HG02642 (cell line): ENCODE results near the gene FRG1.
"Not testable (repeated sequence)": the region's sequence is repeated elsewhere in the genome, so short reads cannot be mapped to it uniquely, and the experiment has no call there.

Experiments
- ATAC-seq: cut with Tn5 transposase; IDR thresholded peaks from one replicate; pipeline ENCODE4 v1.9.1; 2021; ENCODE audit warnings: mild to moderate bottlenecking; ENCODE audit not compliant: unreplicated experiment, poor library complexity

FRG1 gene

DNA sequence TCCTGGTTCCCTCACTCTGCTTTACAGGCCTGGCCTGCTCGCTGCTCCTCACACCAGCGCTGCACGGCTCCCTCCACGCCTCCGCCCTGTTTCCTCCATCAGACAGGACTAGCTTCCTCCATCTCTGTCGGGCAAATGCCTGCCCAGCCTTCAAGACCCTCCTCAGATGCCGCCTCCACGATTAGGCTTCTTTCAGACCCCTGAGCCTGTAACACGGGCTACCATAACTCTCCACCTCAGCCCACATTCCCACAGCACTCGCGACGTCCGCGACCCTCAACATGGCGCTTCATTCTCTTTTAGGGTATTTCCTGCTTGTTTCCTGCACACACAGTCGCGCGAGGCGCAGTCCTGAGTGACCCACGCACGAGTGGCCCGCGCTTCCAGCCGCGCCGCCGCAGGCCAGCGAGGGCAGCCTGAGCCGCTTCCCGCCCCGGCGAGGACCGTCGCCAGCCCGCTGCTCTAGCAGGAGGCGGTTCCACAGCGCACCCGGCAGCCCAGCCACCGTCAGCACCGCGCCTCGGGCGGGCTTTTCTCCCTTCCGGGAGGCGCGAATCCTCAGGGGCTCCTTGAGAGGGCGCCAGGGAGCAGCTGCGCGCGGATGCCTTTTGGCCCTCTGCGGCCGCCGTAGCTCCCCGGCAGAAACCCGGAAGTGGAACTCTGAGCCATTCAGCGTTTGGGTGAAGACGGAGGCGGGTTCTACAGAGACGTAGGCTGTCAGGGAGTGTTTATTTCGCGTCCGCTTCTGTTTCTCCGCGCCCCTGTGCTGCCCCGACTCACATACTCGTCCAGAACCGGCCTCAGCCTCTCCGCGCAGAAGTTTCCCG is at the start of gene FRG1:
Gene FRG1 (plus strand): TSS at position 695 of the 827 bp plus-strand sequence. CDS start 138 bp downstream, outside the sequence.
- peak; percentile 100 for ATAC-seq

DNA sequence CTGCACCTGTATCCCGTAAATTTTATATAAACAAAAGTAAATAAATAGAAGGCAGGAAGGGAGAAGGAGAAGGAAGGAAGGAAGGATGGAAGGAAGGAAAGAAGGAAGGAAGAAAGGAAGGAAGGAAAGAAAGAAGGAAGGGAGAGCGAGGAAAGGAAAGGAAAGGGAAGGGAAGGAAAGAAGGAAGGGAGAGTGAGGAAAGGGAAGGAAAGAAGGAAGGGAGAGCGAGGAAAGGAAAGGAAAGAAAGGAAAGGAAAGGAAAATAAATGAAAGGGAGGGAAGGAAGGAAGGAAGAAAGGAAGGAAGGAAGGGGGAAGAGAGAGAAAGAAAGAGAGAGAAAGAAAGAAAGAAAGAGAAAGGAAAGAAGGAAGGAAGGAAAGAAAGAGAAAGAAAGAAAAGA is 43.0 kb upstream of the FRG1 start:
- no peak for ATAC-seq

DNA sequence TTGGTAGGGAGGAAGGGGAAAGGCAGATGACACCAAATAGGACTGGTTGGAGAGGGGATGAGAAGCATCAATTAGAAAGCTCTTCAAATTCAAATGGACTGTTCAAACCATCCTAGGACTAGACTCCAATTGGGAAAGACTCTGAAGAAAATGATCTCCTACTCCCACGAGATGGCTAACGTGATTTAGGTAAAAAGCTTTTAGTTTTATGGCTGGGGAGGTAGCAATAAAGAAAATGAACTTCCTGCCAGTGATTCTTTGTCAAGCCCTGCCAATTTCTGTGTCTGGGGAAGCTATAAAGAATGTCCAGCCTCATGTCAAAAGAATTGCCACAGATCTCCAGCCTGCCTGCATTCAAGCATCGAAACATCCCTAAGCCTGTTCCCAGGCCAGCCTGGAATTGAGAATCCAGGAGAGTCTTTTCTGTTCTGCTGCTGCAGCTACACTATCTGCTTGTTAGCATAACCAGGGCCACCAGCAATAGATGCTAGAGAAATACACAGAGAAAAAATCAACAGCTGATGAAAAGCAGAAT is 41.1 kb upstream of the FRG1 start:
- not testable (repeated sequence) for ATAC-seq

DNA sequence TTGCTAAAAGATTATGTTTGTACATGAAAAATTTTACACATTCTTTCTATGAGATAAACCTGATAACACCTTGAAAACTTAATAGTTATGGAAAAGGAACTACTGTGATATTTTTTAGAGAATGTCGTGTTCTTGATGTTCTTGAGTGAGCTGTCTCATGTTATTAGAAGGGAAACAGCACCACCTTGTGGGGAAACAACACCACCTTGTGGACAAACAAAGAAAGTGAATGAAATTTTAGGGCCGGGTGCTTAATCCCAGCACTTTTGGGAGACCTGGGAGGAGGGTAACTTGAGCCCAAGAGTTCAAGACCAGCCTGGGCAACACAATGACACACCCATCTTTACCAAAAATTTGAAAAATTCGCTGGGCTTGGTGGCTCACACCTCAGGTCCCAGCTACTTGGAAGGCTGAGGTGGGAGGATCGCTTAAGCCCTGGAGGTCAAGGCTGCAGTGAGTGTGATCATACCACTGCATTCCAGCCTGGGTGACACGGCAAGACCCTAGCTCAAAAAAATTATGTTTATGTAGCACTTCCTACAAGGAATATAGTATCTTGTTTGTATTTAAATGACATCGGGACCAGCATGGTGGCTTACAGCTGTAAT is 36.1 kb upstream of the FRG1 start:
- peak; percentile 91 for ATAC-seq

DNA sequence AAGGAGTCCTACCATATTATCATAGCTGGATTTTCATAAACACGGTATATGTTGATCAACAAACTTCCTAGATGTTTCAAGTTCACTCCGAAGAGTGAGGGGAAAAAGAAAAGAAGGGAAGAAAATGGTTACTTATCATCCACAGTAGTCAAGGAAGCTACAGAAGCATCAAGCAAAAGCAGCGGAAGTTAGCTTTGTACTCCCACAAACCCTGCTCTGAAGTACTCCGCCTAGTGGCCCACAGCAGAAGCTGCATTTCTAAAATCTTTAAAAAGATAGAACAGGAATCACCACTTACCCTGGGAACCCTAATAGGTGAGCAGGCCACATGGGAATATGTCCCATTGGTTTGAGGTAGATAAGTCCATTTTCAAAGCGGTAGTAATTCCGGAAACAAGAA is 28.5 kb upstream of the FRG1 start:
- ATAC-seq, result no peak

DNA sequence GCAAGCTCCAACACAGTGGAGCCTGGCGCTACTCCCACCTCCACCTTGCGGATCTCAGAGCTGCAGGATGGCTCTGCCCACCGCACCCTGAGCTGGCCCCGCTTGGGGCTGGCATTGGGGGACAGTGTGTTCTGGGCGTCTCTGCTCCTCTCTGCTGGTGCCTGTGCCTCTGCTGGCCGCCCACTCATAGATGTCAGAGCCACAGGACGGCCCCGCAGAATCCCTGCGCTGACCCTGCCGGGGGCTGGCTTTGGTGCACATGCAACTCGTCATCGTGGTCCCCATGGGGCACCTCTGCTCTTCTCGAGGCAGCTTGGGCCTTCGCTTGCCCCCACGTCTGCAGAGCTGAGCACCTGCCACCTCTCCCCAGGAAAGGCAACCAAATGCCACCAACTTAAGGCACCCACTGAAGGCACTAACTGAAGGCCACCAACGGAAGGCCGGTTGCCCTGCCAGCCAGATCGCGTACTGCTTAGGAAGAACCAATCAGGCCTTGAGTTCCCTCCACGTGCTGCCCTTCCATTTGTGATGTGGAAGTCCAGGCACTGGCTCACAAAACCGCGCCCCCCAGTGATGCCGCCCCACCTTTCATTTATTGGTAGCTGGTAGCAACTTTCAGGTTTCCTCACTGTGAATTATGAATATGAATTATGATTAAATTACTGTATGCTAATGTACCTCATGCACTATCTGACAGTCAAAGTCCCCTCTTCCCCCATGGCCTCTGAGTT is 23.3 kb upstream of the FRG1 start:
- ATAC-seq, result no peak

DNA sequence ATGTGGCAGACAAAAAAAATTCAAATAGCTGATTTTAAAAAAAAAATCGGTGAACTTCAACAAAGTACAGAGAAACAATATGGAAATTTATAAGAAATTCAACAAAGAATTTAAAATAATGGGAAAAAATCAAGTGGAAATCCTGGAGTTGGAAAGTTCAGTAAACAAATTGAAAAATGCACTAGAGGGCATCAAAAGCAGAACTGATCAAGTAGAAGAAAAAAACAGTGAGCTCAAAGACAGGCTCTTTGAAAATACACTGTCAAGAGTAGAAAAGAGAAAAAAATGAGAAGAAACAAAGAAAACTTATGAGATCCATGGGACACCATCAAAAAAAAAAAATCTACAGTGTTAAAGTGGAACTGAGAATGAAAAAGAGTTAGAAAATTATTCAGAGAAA is 19.6 kb upstream of the FRG1 start:
- no peak for ATAC-seq

DNA sequence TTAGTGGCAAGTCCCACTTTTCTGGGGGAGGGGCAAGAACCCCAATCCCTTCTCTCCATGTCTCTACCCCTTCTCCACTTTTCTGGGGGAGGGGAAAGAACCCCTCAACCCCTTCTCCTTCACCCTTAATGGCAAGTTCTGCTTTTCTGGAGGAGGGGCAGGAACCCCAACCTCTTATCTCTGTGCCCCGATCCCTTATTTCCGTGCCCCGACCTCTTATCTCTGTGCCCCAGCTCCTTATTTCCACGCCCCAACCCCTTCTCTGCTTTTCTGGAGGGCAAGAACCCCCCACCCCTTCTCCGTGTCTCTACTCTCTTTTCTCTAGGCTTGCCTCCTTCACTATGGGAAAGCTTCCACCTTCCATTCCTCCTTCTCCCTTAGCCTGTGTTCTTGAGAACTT is 13.9 kb upstream of the FRG1 start:
- ATAC-seq, result not testable (repeated sequence)

DNA sequence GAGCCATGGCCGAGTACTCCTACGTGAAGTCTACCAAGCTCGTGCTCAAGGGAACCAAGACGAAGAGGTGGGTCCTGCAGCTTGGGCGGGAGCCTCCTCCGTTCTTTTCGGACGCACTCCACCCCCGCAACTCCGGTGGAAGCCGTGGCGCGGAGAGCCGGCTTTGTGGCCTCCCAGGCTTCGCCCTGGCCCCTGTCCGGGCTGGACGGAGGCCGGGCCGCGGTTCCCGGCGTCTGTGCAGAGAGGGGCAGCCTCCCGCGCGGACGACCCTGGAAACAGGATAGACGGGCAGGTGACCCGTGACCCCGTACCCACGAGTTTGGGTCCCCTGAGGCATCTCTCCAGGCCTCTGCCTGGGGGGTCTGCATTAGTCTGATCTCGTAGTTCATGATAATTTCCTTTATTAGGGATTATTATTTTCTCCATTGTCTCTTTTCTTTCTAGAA is 356 bp downstream of the FRG1 start:
- ATAC-seq, result peak; percentile 47

DNA sequence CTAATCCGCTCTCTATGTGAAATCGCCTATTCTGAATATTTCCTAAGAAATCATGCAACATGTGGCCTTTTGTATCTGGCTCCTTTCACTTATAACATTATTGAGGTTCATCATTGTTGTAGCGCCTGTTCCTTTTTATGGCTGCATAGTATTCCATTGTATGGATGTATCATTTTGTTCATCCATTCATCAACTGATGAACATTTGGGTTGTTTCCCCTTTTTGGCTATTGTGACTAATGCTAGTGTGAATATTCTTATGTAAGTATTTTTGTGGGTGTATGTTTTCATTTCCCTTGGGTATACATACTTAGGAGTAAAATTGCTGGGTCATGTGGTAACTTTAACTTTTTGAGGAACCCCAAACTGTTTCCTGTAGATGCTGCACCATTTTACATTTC is 1.7 kb downstream of the FRG1 start:
- not testable (repeated sequence) for ATAC-seq

DNA sequence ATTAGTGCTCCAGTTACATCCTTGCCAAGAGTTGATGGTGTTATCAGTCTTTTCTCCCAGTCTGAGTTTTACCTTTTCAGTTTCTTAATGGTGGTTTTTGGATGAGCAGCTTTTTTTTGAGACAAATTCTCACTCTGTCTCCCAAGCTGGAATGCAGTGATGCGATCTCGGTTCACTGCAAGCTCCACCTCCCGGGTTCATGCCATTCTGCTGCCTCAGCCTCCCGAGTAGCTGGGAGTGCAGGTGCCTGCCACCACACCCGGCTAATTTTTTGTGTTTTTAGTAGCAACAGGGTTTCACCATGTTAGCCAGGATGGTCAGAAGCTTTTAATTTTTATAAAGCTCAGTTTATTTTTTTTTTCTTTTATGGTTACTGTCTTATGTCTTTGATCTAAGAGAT is 3.4 kb downstream of the FRG1 start:
- not testable (repeated sequence) for ATAC-seq

DNA sequence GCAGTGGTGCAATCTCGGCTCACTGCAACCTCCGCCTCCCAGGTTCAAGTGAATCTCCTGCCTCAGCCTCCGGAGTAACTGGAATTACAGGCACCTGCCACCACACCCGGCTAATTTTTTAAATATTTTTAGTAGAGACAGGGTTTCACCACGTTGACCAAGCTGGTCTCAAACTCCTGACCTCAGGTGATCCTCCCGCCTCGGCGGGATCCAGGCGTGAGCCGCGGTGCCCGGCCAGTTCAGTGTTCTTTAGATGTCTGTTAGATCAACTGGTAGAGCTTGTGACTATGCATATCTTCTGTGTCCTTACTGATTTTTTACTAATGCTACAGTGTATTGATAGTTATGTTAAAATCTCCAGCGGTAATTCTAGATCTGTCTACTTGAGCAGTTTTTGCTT is 6.2 kb downstream of the FRG1 start:
- not testable (repeated sequence) for ATAC-seq

DNA sequence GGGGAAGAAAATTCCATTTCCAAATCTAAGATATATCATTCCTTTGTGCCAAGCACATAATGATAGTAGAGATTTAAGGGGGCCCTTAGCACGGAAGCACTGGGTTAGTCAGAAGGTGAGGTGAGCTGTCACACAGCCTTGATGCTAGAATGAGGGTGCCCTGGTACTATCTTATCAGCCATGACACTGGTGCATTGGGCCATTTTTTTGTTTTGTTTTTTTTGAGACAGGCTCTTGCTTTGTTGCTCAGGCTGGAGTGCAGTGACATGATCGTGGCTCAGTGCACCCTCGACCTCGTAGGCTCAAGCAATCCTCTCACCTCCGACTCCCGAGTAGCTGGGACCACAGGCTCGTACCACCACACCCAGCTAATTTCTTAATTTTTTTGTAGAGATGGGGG is 7.8 kb downstream of the FRG1 start:
- not testable (repeated sequence) for ATAC-seq

DNA sequence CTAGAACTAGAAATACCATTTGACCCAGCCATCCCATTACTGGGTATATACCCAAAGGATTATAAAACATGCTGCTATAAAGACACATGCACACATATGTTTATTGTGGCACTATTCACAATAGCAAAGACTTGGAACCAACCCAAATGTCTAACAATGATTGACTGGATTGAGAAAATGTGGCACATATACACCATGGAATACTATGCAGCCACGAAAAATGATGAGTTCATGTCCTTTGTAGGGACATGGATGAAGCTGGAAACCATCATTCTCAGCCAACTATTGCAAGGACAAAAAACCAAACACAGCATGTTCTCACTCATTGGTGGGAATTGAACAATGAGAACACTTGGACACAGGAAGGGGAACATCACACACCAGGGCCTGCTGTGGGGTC is 28.6 kb downstream of the FRG1 start:
- not testable (repeated sequence) for ATAC-seq

DNA sequence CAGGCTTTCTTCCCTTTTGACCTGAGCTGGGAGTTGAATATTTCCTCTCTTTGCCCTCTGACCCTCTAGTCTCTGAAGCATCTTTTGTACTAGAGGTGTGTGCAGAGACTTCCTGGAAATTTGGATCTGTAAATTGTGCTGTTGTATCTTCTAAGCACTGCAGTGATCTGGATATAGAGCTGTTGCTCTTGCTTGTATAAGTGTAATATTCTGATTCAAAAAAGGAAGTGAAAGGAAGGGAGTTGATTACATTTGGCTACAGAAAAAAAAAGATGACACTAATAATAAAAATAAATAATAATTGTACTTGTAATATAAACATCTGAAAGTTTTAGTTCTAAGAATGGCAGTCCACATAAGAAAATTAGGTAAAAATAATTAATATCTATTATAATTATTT is 33.0 kb downstream of the FRG1 start:
- ATAC-seq, result no peak

DNA sequence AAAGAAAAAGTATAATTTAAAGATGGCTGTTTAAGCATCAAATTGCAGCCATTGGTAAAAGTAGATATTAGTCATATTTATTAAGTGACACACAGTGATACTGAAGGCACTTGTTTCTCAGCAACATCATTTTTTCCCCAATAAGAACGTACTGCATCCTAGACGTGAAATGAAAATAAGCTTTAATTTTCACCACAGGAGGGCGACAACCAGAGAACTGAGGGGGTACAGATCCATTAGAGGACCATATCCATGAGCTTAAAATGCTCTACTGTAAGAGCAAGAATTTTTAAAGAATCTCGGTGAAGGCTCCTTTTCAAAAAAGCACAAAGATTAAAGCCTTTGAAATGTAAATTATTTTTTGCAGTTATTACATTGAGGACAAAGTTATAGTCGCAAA is 33.4 kb downstream of the FRG1 start:
- ATAC-seq, result no peak

DNA sequence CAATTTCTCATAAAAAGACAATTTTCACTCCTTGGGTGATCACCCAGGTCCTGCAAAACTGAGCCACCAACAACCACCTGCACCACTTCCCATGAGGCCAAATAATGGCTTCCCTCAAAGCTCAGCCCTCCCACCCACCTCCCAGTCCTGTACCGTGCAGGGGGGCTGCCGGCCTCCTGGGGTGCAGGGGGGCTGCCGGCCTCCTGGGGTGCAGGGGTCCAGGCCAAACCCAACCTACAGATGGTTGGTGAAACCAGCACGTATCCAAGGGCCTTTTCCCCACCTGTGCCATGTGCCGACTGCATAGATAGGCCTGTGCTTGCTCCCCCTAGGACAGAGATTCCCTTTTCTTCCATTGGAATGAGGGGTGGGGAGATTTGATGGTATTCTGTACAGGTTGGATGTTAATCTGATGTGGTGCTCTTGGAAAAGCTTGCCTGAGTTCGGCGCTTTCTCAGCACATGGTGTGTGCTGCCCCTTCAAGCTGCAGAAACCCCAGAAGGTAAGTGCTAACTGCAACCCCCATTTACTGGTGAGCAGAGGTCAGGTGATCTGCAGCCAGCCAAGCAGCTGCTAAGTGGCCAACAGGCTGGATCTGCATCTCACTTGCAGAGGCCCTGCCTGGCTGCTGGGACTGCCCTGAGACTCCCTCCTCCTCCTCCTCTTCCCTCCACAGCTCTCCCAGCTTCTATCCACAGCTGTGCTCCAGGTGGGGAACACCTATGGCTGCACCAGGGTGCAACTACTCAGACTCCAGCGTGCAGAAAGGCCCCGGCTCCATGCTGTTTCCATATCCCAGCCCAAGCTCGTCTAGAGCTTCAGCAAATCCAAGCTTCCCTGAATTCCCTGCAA is 38.8 kb downstream of the FRG1 start:
- ATAC-seq, result no peak

DNA sequence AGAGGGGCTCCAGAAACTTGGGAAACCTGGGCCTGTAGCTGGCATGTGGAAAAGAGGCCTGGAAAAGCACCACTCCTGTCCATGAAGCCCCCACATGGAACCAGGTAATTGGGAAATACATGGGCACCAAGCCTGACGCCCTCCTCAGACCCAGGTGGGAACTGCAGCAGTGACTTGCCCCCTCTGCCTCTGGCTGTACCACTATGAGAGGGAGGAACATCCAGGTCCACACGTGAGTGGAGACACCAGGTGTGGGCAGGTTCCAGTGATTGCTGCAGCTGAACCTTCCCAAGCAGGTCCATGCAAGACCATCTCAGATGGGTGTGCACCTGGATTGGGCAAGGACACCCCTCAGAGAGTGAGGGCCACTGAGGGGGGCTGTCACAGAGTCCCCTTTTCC is 39.6 kb downstream of the FRG1 start:
- ATAC-seq, result not testable (repeated sequence)

DNA sequence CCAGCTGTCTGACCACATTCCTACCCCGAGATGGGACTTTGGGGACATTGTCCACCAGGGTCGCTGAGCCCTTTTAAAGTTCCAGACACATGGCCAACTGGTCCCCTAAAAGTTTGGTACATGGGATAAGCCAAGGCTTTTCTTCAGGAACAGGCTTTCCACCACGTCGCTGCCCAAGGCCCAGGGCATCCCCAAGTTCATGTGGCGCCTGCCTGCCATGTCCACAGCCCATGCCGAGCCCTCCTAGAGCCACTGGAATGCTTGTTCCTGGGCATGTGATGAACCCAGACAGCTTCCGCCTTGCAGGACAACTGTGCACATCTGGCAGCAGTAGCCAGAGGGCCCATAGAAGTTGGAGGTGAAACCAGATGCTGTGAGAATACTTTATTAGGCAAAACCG is 41.3 kb downstream of the FRG1 start:
- ATAC-seq, result no peak

DNA sequence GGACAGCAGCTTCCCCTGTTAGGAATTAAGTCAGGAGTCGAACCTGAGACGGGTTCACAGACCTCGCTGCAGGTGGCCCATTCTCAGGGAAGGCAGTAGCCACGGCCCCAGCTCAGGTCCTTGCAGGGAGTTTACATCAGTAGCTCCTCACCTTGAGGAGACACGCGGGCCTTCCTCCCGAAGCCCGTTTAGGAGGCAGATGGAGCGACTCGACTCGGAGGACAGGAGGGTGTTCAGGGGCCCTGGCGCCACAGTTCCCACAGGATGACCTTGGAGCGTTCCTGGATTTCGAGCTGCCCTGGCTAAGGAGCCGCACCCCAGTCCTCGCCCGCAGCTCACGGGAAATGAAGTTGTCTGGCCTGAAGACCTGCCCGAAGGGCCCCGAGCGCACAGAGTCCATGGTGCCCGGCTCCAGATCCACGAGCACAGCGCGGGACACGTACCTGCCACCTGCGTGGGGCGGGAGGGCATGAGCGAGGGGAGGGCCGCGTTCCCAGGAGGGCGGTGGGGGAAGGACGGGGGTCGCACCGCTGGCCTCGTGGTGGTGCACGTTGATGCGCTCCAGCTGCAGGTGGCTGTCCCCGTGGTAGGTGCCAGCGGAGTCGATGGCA is 43.3 kb downstream of the FRG1 start:
- ATAC-seq, result not testable (repeated sequence)
